Endothelial cell of umbilical vein (primary cell): ENCODE measurements around the gene ZNF334. TPM values are rescaled to one million over a fixed set of nuclear protein-coding genes. Genes with fewer than 3 reads are reported as not detected.

Experiments used
- BruUV-seq: library from RNA; stranded (reverse); fragments of 400-500 nt; replicated peaks from 2 replicates; lab custom pipeline; 2021; lab: Mats Ljungman, UMichigan
- CTCF ChIA-PET: fragments of 300-600, 350-600 bp; sonication (Branson Sonifier 250); formaldehyde crosslinking; loops from one replicate; lab custom pipeline; 2021; ENCODE audit warnings: antibody characterized with exemption, inconsistent platforms; lab: Charles Lee
- POLR2A ChIA-PET: fragments of 300-600, 350-600 bp; sonication (Branson Sonifier 250); formaldehyde crosslinking; loops from one replicate; lab custom pipeline; 2021; ENCODE audit warnings: antibody characterized with exemption, inconsistent platforms; lab: Charles Lee
- DNase-seq: peaks from one replicate; pipeline ENCODE4 v3.0.0-alpha.2; 2011; ENCODE audit warnings: low read depth, low spot score
- FAIRE-seq: peaks from 2 replicates; lab custom pipeline; 2011; peaks lifted over from hg19 to GRCh38; lab: Jason Lieb, UNC
- H2AFZ ChIP-seq: 2 replicates; pipeline ENCODE4 v1.6.0; 2012; ENCODE audit warnings: low read depth, low read length, control low read depth, inconsistent platforms
- H3K27ac ChIP-seq: 2 replicates; pipeline ENCODE4 v1.5.1; 2011; ENCODE audit warnings: low read depth, mild to moderate bottlenecking, control low read depth, low read length, moderate library complexity; ENCODE audit not compliant: insufficient read depth
- H3K27me3 ChIP-seq, 2 experiments: 2 replicates each; pipeline versions ENCODE4 v1.6.0 to v1.6.1; 2011; ENCODE audit warnings: low read length in 2 of 2, mixed read lengths in 1 of 2; ENCODE audit not compliant: control insufficient read depth in 2 of 2, insufficient read depth in 2 of 2
- H3K36me3 ChIP-seq, 2 experiments: 2 replicates in 1 of 2; 3 replicates in 1 of 2; pipeline ENCODE4 v1.5.1; 2011; ENCODE audit warnings: low read length in 2 of 2, mild to moderate bottlenecking in 1 of 2, moderate library complexity in 1 of 2; ENCODE audit not compliant: control insufficient read depth in 2 of 2, insufficient read depth in 2 of 2; ENCODE audit errors: extremely low read depth in 1 of 2
- H3K4me1 ChIP-seq: 3 replicates; pipeline ENCODE4 v1.5.1; 2011; ENCODE audit warnings: mild to moderate bottlenecking, low read length; ENCODE audit not compliant: control insufficient read depth, insufficient read depth; ENCODE audit errors: extremely low read depth
- H3K4me2 ChIP-seq: 2 replicates; pipeline ENCODE4 v1.6.1; 2011; ENCODE audit warnings: low read length, control low read depth, mixed read lengths; ENCODE audit not compliant: insufficient read depth
- H3K4me3 ChIP-seq, 3 experiments: fragments of 200-600 bp in 1 of 3; sonication (generic), shearing (Covaris generic) in 1 of 3; replicated peaks in 1 of 3; 2 replicates each; pipeline ENCODE4 v1.5.1; 2011 to 2016; ENCODE audit warnings: control low read depth in 3 of 3, low read length in 3 of 3, mild to moderate bottlenecking in 2 of 3, inconsistent platforms in 1 of 3, low read depth in 1 of 3, moderate library complexity in 1 of 3; ENCODE audit not compliant: insufficient read depth in 1 of 3
- H3K79me2 ChIP-seq: 2 replicates; pipeline ENCODE4 v1.6.0; 2012; ENCODE audit warnings: low read length, inconsistent platforms; ENCODE audit not compliant: control insufficient read depth, insufficient read depth
- H3K9ac ChIP-seq: replicated peaks from 2 replicates; pipeline ENCODE3; 2011; ENCODE audit warnings: low read length, control low read depth; ENCODE audit not compliant: insufficient read depth; ENCODE audit errors: extremely low read depth
- H3K9me1 ChIP-seq: replicated peaks from 3 replicates; pipeline ENCODE4 v1.6.0; 2011; ENCODE audit warnings: mild to moderate bottlenecking, low read length; ENCODE audit not compliant: control insufficient read depth, insufficient read depth; ENCODE audit errors: extremely low read depth
- H3K9me3 ChIP-seq: replicated peaks from 2 replicates; pipeline ENCODE4 v1.5.1; 2012; ENCODE audit warnings: low read length, inconsistent platforms; ENCODE audit not compliant: control insufficient read depth, insufficient read depth
- H4K20me1 ChIP-seq: replicated peaks from 2 replicates; pipeline ENCODE3; 2011; ENCODE audit warnings: mild to moderate bottlenecking, low read length; ENCODE audit not compliant: control insufficient read depth, insufficient read depth; ENCODE audit errors: extremely low read depth
- CTCF ChIP-seq, 2 donors: IDR thresholded peaks; 1 replicate in 1 of 2; 2 replicates in 1 of 2; pipeline ENCODE4 v1.5.1; 2011; ENCODE audit warnings: low read length in 2 of 2, mild to moderate bottlenecking in 2 of 2, moderate library complexity in 2 of 2, control low read depth in 1 of 2, inconsistent platforms in 1 of 2, low read depth in 1 of 2; ENCODE audit not compliant: insufficient read depth in 1 of 2; ENCODE audit errors: extremely low read depth in 1 of 2
- EZH2 ChIP-seq: IDR thresholded peaks from 2 replicates; pipeline ENCODE4 v1.6.1; 2012; ENCODE audit warnings: borderline replicate concordance, low read depth, mild to moderate bottlenecking, moderate library complexity, low read length, inconsistent platforms; ENCODE audit not compliant: severe bottlenecking
- FOS ChIP-seq: IDR thresholded peaks from 2 replicates; pipeline ENCODE4 v1.6.1; 2011; ENCODE audit warnings: mild to moderate bottlenecking, low read length, moderate library complexity, borderline replicate concordance; ENCODE audit not compliant: insufficient read depth
- GATA2 ChIP-seq: IDR thresholded peaks from 2 replicates; pipeline ENCODE4 v1.7.0; 2011; ENCODE audit warnings: low read depth, mild to moderate bottlenecking, moderate library complexity, mixed read lengths, low read length; ENCODE audit not compliant: insufficient read length, insufficient read depth
- JUN ChIP-seq: IDR thresholded peaks from 2 replicates; pipeline ENCODE4 v1.6.1; 2011; ENCODE audit warnings: borderline replicate concordance, low read depth; ENCODE audit not compliant: insufficient read length, insufficient read depth
- MAX ChIP-seq: IDR thresholded peaks from 2 replicates; pipeline ENCODE4 v1.6.1; 2011; ENCODE audit not compliant: insufficient read depth, insufficient read length
- MYC ChIP-seq: IDR thresholded peaks from one replicate; pipeline ENCODE4 v1.6.1; 2011; ENCODE audit warnings: mild to moderate bottlenecking, low read depth, low read length
- POLR2A ChIP-seq: IDR thresholded peaks from 2 replicates; pipeline ENCODE4 v1.6.1; 2012; ENCODE audit warnings: low read depth, mild to moderate bottlenecking, control low read depth, low read length
- POLR2AphosphoS5 ChIP-seq: IDR thresholded peaks from 2 replicates; pipeline ENCODE4 v1.6.1; 2012; ENCODE audit warnings: low read depth, mild to moderate bottlenecking, control low read depth, low read length, moderate library complexity; ENCODE audit not compliant: insufficient read depth
- dilution Hi-C: fragments of 300-500 bp; cut with MboI; formaldehyde crosslinking; loops from one replicate; pipeline ENCODE4 v1.15.0; 2019; ENCODE audit warnings: low sequenced_read_pairs; ENCODE audit not compliant: extremely low pct_ligation_motif_present
- intact Hi-C: fragments of 100-400 bp; cut with micrococcal nuclease; formaldehyde crosslinking; loops from one replicate; pipeline ENCODE4 v1.10.0; 2022
- polyA plus RNA-seq, 4 experiments: library from polyadenylated mRNA; depleted of rRNA in 3 of 4; stranded (reverse) in 3 of 4; unstranded in 1 of 4; fragments of >200 nt; gene quantifications; 2 replicates each; pipeline versions ENCODE4 v1.2.1 to v1.2.3, GENCODE V29; 2011 to 2012; ENCODE audit warnings: missing spikeins in 1 of 4
- total RNA-seq: library from RNA; stranded (reverse); gene quantifications from 2 replicates; pipeline ENCODE4 v1.2.3, GENCODE V29; 2021

Gene ZNF334
- total and polyA plus RNA-seq, 2 donors (not counting 3 experiments of a cell fraction or from before 2014, with no cell fraction given), result 0.08 to 1.6 TPM

- H3K4me2 ChIP-seq, result no peak overlapping the region
Measured at GRCh38 chr20:46559001-46559400, 45.6 kb upstream of the ZNF334 start.

GRCh38 chr20:46558511-46558959 lies 45.2 kb upstream of the ZNF334 start:
- Histone ChIP-seq H3K4me2 (no peak overlapping the region), H4K20me1 (no peaks in the 10 kb centered on the region), H3K36me3 (no peaks in the 10 kb centered on the region), H3K9me3 (no peaks in the 10 kb centered on the region), H3K4me3 (no peak overlapping the region), H3K9me1 (no peaks in the 10 kb centered on the region), H3K27me3 (no peaks in the 10 kb centered on the region), H3K27ac (peak overlapping the region; percentile 21), H3K79me2 (no peaks in the 10 kb centered on the region), H3K4me1 (peaks cover 11% of the 10 kb centered on the region), H3K9ac (no peak overlapping the region), H2AFZ (peak overlapping the region; percentile 55)
- POLR2A ChIA-PET, result interaction anchor here (0.9 to 1.7 kb wide), 3 partner anchors 10 to 130 kb away, joined by 3 to 8 read pairs (median 4); partner anchors contain the start of gene TP53RK
- CTCF ChIA-PET, result interaction anchor here (0.9 to 2.3 kb wide), 7 partner anchors 10 to 131 kb away, joined by 3 to 11 read pairs (median 5); partner anchors contain the start of gene TP53RK
- dilution Hi-C loops (no loop called here), intact Hi-C loops (loop anchor here (1.0 kb wide), 1 partner anchor 131 kb away; the partner anchor contains the start of gene TP53RK)
- DNase-seq (peak; percentile 91), FAIRE-seq (peak; percentile 98)
- TF ChIP-seq FOS (peak; percentile 69), POLR2A (no peak), CTCF (IDR thresholded peaks at IDR 0.05; ENCODE audit: extremely low read depth in 1 of 2, insufficient read depth in 1 of 2, low read depth in 1 of 2, low read length in 2 of 2) (no peak), JUN (peak; percentile 21), MAX (no peak), MYC (no peak), POLR2AphosphoS5 (peak; percentile 43), EZH2 (no peak), GATA2 (no peak)
- no TSS peak for BruUV-seq

More at GRCh38 chr20:46559001-46559400, 45.6 kb upstream of the ZNF334 start:
- no peak for TF ChIP-seq MAX
- no peak for TF ChIP-seq POLR2AphosphoS5
- Histone ChIP-seq H3K4me1 (peaks cover 11% of the 10 kb centered on the region), H3K9me3 (no peaks in the 10 kb centered on the region), H4K20me1 (no peaks in the 10 kb centered on the region), H3K27me3 (no peaks in the 10 kb centered on the region), H3K9ac (no peak overlapping the region), H3K4me3 (no peak overlapping the region), H3K36me3 (no peaks in the 10 kb centered on the region), H3K27ac (peak overlapping the region; percentile 21), H3K9me1 (no peaks in the 10 kb centered on the region), H2AFZ (peak overlapping the region; percentile 55), H3K79me2 (no peaks in the 10 kb centered on the region)
- dilution Hi-C loops, result no loop called here
- POLR2A ChIA-PET, result interaction anchor here (0.9 to 1.7 kb wide), 3 partner anchors 10 to 130 kb away, joined by 3 to 8 read pairs (median 4); partner anchors contain the start of gene TP53RK
- FAIRE-seq, result no peak
- CTCF ChIA-PET, result interaction anchor here (0.9 to 2.3 kb wide), 7 partner anchors 9 to 136 kb away, joined by 3 to 11 read pairs (median 5); partner anchors contain the start of gene TP53RK
- no TSS peak for BruUV-seq
- no peak for DNase-seq
- intact Hi-C loops, result no loop called here
